PC-9 (cell line): ENCODE data around the gene AKAP7. TPM values are rescaled to one million over a fixed set of nuclear protein-coding genes. Genes with fewer than 3 reads are reported as not detected.

Experiments used
- BruUV-seq: library from RNA; stranded (reverse); fragments of 400-500 nt; replicated peaks from 2 replicates; lab custom pipeline; 2021; lab: Mats Ljungman, UMichigan
- CTCF ChIA-PET: fragments of 300-600 bp; sonication (Branson Sonifier 250); formaldehyde crosslinking; loops from one replicate; lab custom pipeline; 2022; ENCODE audit warnings: antibody characterized with exemption; lab: Charles Lee
- POLR2A ChIA-PET: fragments of 300-600 bp; sonication (Branson Sonifier 250); formaldehyde crosslinking; loops from one replicate; lab custom pipeline; 2022; ENCODE audit warnings: antibody characterized with exemption; ENCODE audit not compliant: unreplicated experiment; lab: Charles Lee
- DNase-seq, 2 experiments: peaks; one replicate each; pipeline versions ENCODE4 v3.0.0 to v3.0.0-alpha.2; 2015 to 2022; ENCODE audit warnings: mixed read lengths in 1 of 2
- H2AFZ ChIP-seq: fragments of 200-600 bp; sonication (generic); 2 replicates; pipeline ENCODE4 v1.8.1; 2017; ENCODE audit warnings: antibody characterized with exemption
- H3F3A ChIP-seq: fragments of 200-600 bp; sonication (generic); 2 replicates; pipeline ENCODE4 v1.8.1; 2017; ENCODE audit warnings: antibody characterized with exemption, mild to moderate bottlenecking, low read depth; ENCODE audit not compliant: insufficient read depth
- H3K27ac ChIP-seq: fragments of 200-600 bp; sonication (generic); 2 replicates; pipeline ENCODE4 v1.6.1; 2016; ENCODE audit warnings: mixed run types
- H3K27me3 ChIP-seq: fragments of 200-600 bp; sonication (generic); 2 replicates; pipeline ENCODE4 v1.6.1; 2016; ENCODE audit warnings: low read depth, mixed run types; ENCODE audit not compliant: insufficient read depth
- H3K36me3 ChIP-seq: fragments of 200-600 bp; sonication (generic); 2 replicates; pipeline ENCODE4 v1.6.1; 2016; ENCODE audit warnings: low read depth, mixed run types
- H3K4me1 ChIP-seq: fragments of 200-600 bp; sonication (generic); replicated peaks from 2 replicates; pipeline ENCODE4 v1.6.1; 2016; ENCODE audit warnings: mixed run types; ENCODE audit not compliant: insufficient read depth
- H3K4me2 ChIP-seq: fragments of 200-600 bp; sonication (generic); 2 replicates; pipeline ENCODE4 v1.6.1; 2017; ENCODE audit warnings: mixed run types
- H3K4me3 ChIP-seq: fragments of 200-600 bp; sonication (generic); 2 replicates; pipeline ENCODE4 v1.6.1; 2016; ENCODE audit warnings: mixed run types
- H3K79me2 ChIP-seq: fragments of 200-600 bp; sonication (generic); 2 replicates; pipeline ENCODE4 v1.6.1; 2017; ENCODE audit warnings: low read depth, mixed run types
- H3K9me2 ChIP-seq: fragments of 200-600 bp; sonication (generic); 2 replicates; pipeline ENCODE4 v1.8.1; 2017; ENCODE audit warnings: mild to moderate bottlenecking; ENCODE audit not compliant: insufficient read depth
- H3K9me3 ChIP-seq: fragments of 200-600 bp; sonication (generic); 2 replicates; pipeline ENCODE4 v1.8.1; 2016; ENCODE audit warnings: low read depth; ENCODE audit not compliant: insufficient read depth
- H4K20me1 ChIP-seq: fragments of 200-600 bp; sonication (generic); 2 replicates; pipeline ENCODE4 v1.8.1; 2017; ENCODE audit not compliant: insufficient read depth
- EZH2 ChIP-seq: fragments of 200-600 bp; sonication (generic); IDR thresholded peaks from 2 replicates; pipeline ENCODE4 v1.8.0; 2017; ENCODE audit warnings: antibody characterized with exemption, low read depth
- intact Hi-C: fragments of 100-400 bp; cut with micrococcal nuclease; formaldehyde crosslinking; loops from one replicate; pipeline ENCODE4 v1.10.0; 2022; ENCODE audit not compliant: unreplicated experiment
- total RNA-seq: library from RNA; stranded (reverse); gene quantifications from 2 replicates; pipeline ENCODE4 v1.2.3, GENCODE V29; 2021
- TF ChIP-seq, protein P1 (sequence below): fragments of 200-600 bp; sonication (generic); conservative IDR thresholded peaks from 2 replicates; pipeline ENCODE4 v1.6.1; 2017; ENCODE audit warnings: mixed run types, antibody characterized with exemption, mild to moderate bottlenecking, moderate library complexity

AKAP7 gene
- total RNA-seq, 1 experiment from 2014 or later: 3.8 TPM

DNA sequence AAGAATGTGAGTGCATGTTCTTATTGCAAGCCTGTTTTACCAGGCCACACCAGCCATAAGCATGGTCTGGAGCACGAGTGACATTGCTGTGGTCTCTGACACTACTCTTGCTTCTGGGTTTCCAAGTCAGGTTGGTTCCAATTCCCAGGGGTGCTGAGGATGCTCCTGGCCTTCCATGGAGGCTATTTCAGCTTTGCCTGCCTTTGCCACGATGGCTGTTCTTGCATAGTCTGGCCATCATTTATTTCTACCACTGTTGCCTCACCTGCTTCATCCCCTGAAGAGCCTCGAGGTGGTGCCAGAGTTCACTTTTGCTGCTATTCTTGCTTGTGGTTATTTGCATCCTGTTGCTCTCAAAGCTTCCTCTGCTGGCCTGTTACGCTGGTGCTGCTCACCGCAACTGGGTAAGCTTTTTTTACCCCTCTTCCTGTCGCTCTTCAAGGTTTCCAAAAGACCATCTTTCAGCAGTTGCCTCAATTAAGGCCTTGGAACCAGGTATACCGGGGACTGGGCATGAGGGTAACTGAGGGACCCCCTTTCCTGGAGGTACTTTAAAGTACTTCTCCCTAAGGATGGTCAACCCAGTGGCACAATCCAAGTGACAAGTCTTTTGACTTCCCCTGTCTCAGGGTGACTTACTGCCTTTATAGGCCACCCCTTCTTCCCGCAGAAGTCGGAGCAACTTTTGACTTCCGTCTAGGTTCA, 64.5 kb downstream of the AKAP7 start:
- H3K4me2 ChIP-seq: no peak overlapping the region
- no peaks in the 10 kb centered on the region for H3K79me2 ChIP-seq
- no peaks in the 10 kb centered on the region for H3K9me3 ChIP-seq
- BruUV-seq: no TSS peak
- H3K4me1 ChIP-seq: no peaks in the 10 kb centered on the region
- no peak overlapping the region for H3K27ac ChIP-seq
- H2AFZ ChIP-seq: no peak overlapping the region
- POLR2A ChIA-PET: no interaction called here
- H3F3A ChIP-seq: no peaks in the 10 kb centered on the region
- no peaks in the 10 kb centered on the region for H3K36me3 ChIP-seq
- no peak overlapping the region for H3K4me3 ChIP-seq
- peak in 1 of 2 experiments; percentile 5 for DNase-seq
- CTCF ChIA-PET: no interaction called here
- intact Hi-C loops: loop anchor here (1.0 kb wide), 1 partner anchor 334 kb away; no protein-coding TSS in a partner anchor
- no peaks in the 10 kb centered on the region for H3K27me3 ChIP-seq
- H4K20me1 ChIP-seq: no peaks in the 10 kb centered on the region
- no peaks in the 10 kb centered on the region for H3K9me2 ChIP-seq
- no peak for TF ChIP-seq EZH2
- TF ChIP-seq, protein P1, sequence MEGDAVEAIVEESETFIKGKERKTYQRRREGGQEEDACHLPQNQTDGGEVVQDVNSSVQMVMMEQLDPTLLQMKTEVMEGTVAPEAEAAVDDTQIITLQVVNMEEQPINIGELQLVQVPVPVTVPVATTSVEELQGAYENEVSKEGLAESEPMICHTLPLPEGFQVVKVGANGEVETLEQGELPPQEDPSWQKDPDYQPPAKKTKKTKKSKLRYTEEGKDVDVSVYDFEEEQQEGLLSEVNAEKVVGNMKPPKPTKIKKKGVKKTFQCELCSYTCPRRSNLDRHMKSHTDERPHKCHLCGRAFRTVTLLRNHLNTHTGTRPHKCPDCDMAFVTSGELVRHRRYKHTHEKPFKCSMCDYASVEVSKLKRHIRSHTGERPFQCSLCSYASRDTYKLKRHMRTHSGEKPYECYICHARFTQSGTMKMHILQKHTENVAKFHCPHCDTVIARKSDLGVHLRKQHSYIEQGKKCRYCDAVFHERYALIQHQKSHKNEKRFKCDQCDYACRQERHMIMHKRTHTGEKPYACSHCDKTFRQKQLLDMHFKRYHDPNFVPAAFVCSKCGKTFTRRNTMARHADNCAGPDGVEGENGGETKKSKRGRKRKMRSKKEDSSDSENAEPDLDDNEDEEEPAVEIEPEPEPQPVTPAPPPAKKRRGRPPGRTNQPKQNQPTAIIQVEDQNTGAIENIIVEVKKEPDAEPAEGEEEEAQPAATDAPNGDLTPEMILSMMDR: peak; percentile 74

DNA sequence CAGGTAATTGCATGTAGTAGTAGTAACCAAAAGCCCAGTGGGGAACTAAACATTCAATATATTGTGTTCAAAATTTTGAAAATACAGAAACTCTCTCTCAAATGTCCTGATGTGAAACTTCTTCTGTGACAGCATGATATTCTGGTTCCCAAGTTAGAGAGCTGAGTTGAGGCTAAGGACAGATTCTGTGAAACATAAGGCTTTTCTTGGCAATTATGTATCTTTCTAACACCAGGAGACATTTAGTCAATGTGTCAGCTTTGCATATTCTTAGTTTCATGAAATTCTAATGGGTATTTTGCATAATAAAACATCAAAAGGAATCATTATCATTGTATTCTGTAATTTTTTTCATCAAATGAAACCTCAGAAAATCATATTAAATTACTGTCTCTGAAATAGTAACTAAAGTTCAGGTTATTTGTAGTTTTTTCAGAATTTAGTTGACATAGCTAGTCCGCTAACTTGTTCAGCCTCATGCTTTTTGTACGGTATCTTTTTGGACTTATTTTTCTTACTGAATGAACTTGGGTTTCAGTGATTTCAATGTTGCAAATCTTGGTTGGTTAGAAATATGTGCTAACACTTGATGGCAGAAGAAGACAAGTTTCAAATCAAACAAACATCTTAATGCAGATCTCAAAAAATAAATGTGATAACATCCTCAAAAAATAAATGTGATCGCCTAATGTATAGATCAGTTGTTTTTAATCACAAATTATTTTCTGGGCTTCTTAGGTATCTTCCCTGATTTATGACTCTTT, 70.4 kb downstream of the AKAP7 start:
- H3K27me3 ChIP-seq: no peaks in the 10 kb centered on the region
- no peaks in the 10 kb centered on the region for H3K4me1 ChIP-seq
- no peaks in the 10 kb centered on the region for H3K79me2 ChIP-seq
- DNase-seq: no peak
- BruUV-seq: no TSS peak
- no peaks in the 10 kb centered on the region for H3K36me3 ChIP-seq
- ChIA-PET CTCF (no interaction called here), POLR2A (interaction anchor here (0.7 kb wide), 1 partner anchor 422 kb away, joined by 4 read pairs; the partner anchor contains the start of gene MED23)
- no peak overlapping the region for H3K4me2 ChIP-seq
- H2AFZ ChIP-seq: no peak overlapping the region
- no peaks in the 10 kb centered on the region for H3F3A ChIP-seq
- no peak overlapping the region for H3K4me3 ChIP-seq
- no peaks in the 10 kb centered on the region for H3K9me2 ChIP-seq
- H3K9me3 ChIP-seq: no peaks in the 10 kb centered on the region
- intact Hi-C loops: no loop called here
- H3K27ac ChIP-seq: no peak overlapping the region
- H4K20me1 ChIP-seq: no peaks in the 10 kb centered on the region
- no peak for TF ChIP-seq EZH2
- TF ChIP-seq, protein P1: no peak

DNA sequence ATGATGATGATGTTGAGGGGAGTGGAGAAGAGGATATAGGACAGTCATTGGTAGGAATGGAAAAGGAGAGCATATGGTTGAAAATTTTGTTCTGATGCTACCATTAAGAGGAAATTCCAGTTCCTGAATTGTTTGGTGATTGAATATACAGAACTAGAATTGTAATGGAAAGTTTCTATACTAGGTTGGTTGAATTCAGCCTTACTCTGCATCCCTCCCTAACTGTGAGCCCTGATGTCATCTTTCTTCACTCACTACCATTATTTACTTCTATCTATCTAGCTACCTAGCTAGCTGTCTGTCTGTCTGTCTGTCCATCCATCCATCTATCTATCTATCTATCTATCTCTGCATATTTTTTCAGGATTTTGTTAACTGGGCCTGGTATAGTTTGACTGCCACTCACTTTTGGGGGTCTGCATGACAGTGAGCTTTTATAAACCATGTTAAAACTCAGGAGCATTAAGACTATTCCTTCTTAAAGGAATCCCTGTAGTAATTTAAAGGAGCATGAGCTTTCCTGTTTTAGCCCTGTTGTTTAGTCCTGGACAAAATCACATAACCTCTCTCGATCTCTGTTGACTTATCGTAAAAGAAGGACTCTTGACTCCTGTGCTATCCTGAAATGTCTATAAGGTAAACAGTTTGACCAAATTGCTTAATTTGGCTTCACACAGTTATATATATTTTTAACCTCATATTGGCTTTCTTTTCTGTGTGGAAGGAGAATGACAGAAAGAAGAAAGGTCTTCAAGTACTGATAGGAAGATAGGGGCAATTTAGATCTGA, 71.4 kb downstream of the AKAP7 start:
- no TSS peak for BruUV-seq
- CTCF ChIA-PET: no interaction called here
- intact Hi-C loops: no loop called here

More for the DNA sequence above, 71.4 kb downstream of the AKAP7 start:
- Histone ChIP-seq H3K79me2 (no peaks in the 10 kb centered on the region), H3K4me1 (no peaks in the 10 kb centered on the region), H3K4me3 (no peak overlapping the region), H3K27me3 (no peaks in the 10 kb centered on the region), H2AFZ (no peak overlapping the region), H3K9me2 (no peaks in the 10 kb centered on the region), H3K9me3 (no peaks in the 10 kb centered on the region), H3K27ac (no peak overlapping the region), H3F3A (no peaks in the 10 kb centered on the region), H4K20me1 (no peaks in the 10 kb centered on the region), H3K36me3 (no peaks in the 10 kb centered on the region), H3K4me2 (no peak overlapping the region)
- POLR2A ChIA-PET: interaction anchor here (0.7 kb wide), 1 partner anchor 421 kb away, joined by 4 read pairs; the partner anchor contains the start of gene MED23
- TF ChIP-seq, protein P1: no peak
- TF ChIP-seq EZH2: no peak
- DNase-seq: no peak
